Brain pericyte (primary cell): ENCODE measurements around the gene MAU2.
"Not testable (repeated sequence)": the region's sequence is repeated elsewhere in the genome, so short reads cannot be mapped to it uniquely, and the experiment has no call there.

Experiments used
- DNase-seq: peaks from one replicate; pipeline ENCODE4 v3.0.0-alpha.2; 2012; ENCODE audit warnings: low read depth, low spot score

MAU2 gene

GRCh38 chr19:19384486-19384885 lies 63.9 kb downstream of the MAU2 start:
- no peak for DNase-seq

- peak; percentile 100 for DNase-seq
Observed at GRCh38 chr19:19385131-19385895, 64.7 kb downstream of the MAU2 start.

GRCh38 chr19:19385896-19386869 lies 65.6 kb downstream of the MAU2 start:
- DNase-seq: no peak

- DNase-seq: no peak
Observed at GRCh38 chr19:19387108-19387507, 66.5 kb downstream of the MAU2 start.

- DNase-seq: no peak
Observed at GRCh38 chr19:19388568-19389555, 68.2 kb downstream of the MAU2 start.

- not testable (repeated sequence) for DNase-seq
Observed at GRCh38 chr19:19389683-19390082, 69.1 kb downstream of the MAU2 start.

GRCh38 chr19:19394333-19394732 lies 73.7 kb downstream of the MAU2 start:
- not testable (repeated sequence) for DNase-seq

GRCh38 chr19:19399733-19400433 lies 79.3 kb downstream of the MAU2 start:
- DNase-seq: no peak

- no peak for DNase-seq
Observed at GRCh38 chr19:19402656-19403372, 82.2 kb downstream of the MAU2 start.

- no peak for DNase-seq
Observed at GRCh38 chr19:19403373-19403901, 82.8 kb downstream of the MAU2 start.

- peak; percentile 70 for DNase-seq
Observed at GRCh38 chr19:19404879-19405860, 84.5 kb downstream of the MAU2 start, which contains the start of gene GATAD2A. Gene GATAD2A, plus strand, starts transcription at chr19:19405675. Its CDS starts 59,671 bp downstream, at chr19:19465346.

GRCh38 chr19:19405971-19406877 lies 85.6 kb downstream of the MAU2 start:
- DNase-seq: no peak

GRCh38 chr19:19406878-19407632 lies 86.4 kb downstream of the MAU2 start:
- no peak for DNase-seq

- no peak for DNase-seq
Observed at GRCh38 chr19:19407633-19407930, 87.0 kb downstream of the MAU2 start.
